Endothelial cell (in vitro differentiated cells): Measurements from ENCODE around the gene EID3. TPM values are rescaled to one million over a fixed set of nuclear protein-coding genes. Genes with fewer than 3 reads are reported as not detected.
A peak's percentile ranks its signal among the peaks of the same experiment; 100 is the strongest.
"Not testable (repeated sequence)": the region's sequence is repeated elsewhere in the genome, so short reads cannot be mapped to it uniquely, and the experiment has no call there.

ENCODE experiments used
- DNase-seq: peaks from one replicate; pipeline ENCODE4 v3.0.0; 2021; ENCODE audit warnings: low spot score
- H3K27ac Mint-ChIP-seq: one replicate; pipeline ENCODE4 v1.8.0; 2021; ENCODE audit warnings: mixed read lengths, inconsistent platforms; ENCODE audit not compliant: unreplicated experiment
- H3K27me3 Mint-ChIP-seq: one replicate; pipeline ENCODE4 v1.8.0; 2021; ENCODE audit warnings: mild to moderate bottlenecking, moderate library complexity, mixed read lengths, inconsistent platforms; ENCODE audit not compliant: unreplicated experiment
- H3K36me3 Mint-ChIP-seq: one replicate; pipeline ENCODE4 v1.8.0; 2021; ENCODE audit warnings: mild to moderate bottlenecking, low read depth, mixed read lengths, inconsistent platforms; ENCODE audit not compliant: unreplicated experiment
- H3K4me1 Mint-ChIP-seq: one replicate; pipeline ENCODE4 v1.8.0; 2021; ENCODE audit warnings: mild to moderate bottlenecking, mixed read lengths, inconsistent platforms; ENCODE audit not compliant: unreplicated experiment
- H3K4me3 Mint-ChIP-seq: one replicate; pipeline ENCODE4 v1.8.0; 2021; ENCODE audit warnings: mild to moderate bottlenecking, mixed read lengths, inconsistent platforms; ENCODE audit not compliant: unreplicated experiment
- H3K9me3 Mint-ChIP-seq: one replicate; pipeline ENCODE4 v1.8.0; 2021; ENCODE audit warnings: mixed read lengths, inconsistent platforms; ENCODE audit not compliant: unreplicated experiment
- CTCF ChIP-seq: fragments of 200-600 bp; sonication (generic); IDR thresholded peaks from one replicate; pipeline ENCODE4 v1.5.0; 2021; ENCODE audit warnings: antibody characterized with exemption; ENCODE audit not compliant: unreplicated experiment
- total RNA-seq: library from RNA; stranded (reverse); fragmentation: NEBNext Ultra II Directional; extraction: Animal tissue kit (Norgen Biotek cat#: 25700); gene quantifications from one replicate; pipeline ENCODE4 v1.2.1, GENCODE V29; 2021; ENCODE audit not compliant: unreplicated experiment

EID3 gene
- total RNA-seq, 1 donor from 2014 or later, result 2.2 TPM

GRCh38 chr12:104292872-104293794 lies 10.4 kb upstream of the EID3 start:
- Mint-ChIP-seq H3K36me3 (peaks cover 22% of the 10 kb centered on the region), H3K9me3 (no peaks in the 10 kb centered on the region), H3K27me3 (peaks cover 2% of the 10 kb centered on the region), H3K4me3 (peak overlapping the region; percentile 49), H3K27ac (peak overlapping the region; percentile 10), H3K4me1 (peaks cover 17% of the 10 kb centered on the region)
- TF ChIP-seq CTCF, result no peak
- DNase-seq, result no peak

GRCh38 chr12:104294158-104294859 lies 9.2 kb upstream of the EID3 start:
- peaks cover 22% of the 10 kb centered on the region for H3K36me3 Mint-ChIP-seq
- peak; percentile 65 for DNase-seq

GRCh38 chr12:104294927-104295668 lies 8.4 kb upstream of the EID3 start:
- Mint-ChIP-seq H3K27ac (peak overlapping the region; percentile 28), H3K36me3 (peaks cover 25% of the 10 kb centered on the region)

More at GRCh38 chr12:104294158-104294859, 9.2 kb upstream of the EID3 start:
- H3K27ac Mint-ChIP-seq, result peak overlapping the region; percentile 24
- peaks cover 13% of the 10 kb centered on the region for H3K4me1 Mint-ChIP-seq
- not testable (repeated sequence) for H3K27me3 Mint-ChIP-seq, H3K9me3 Mint-ChIP-seq, H3K4me3 Mint-ChIP-seq

GRCh38 chr12:104295954-104296353 lies 7.6 kb upstream of the EID3 start:
- H3K4me3 Mint-ChIP-seq, result no peak overlapping the region
- peaks cover 28% of the 10 kb centered on the region for H3K36me3 Mint-ChIP-seq
- TF ChIP-seq CTCF, result no peak
- no peaks in the 10 kb centered on the region for H3K9me3 Mint-ChIP-seq
- H3K4me1 Mint-ChIP-seq, result peaks cover 19% of the 10 kb centered on the region
- no peak overlapping the region for H3K27ac Mint-ChIP-seq
- DNase-seq, result no peak
- H3K27me3 Mint-ChIP-seq, result peaks cover 2% of the 10 kb centered on the region

More at GRCh38 chr12:104294927-104295668, 8.4 kb upstream of the EID3 start:
- H3K4me1 Mint-ChIP-seq, result peaks cover 16% of the 10 kb centered on the region
- H3K9me3 Mint-ChIP-seq, result no peaks in the 10 kb centered on the region
- no peak overlapping the region for H3K4me3 Mint-ChIP-seq
- no peak for TF ChIP-seq CTCF
- no peak for DNase-seq
- peaks cover 2% of the 10 kb centered on the region for H3K27me3 Mint-ChIP-seq

- Mint-ChIP-seq H3K9me3 (no peaks in the 10 kb centered on the region), H3K4me1 (peaks cover 19% of the 10 kb centered on the region), H3K27ac (no peak overlapping the region), H3K36me3 (peaks cover 30% of the 10 kb centered on the region), H3K27me3 (peaks cover 2% of the 10 kb centered on the region), H3K4me3 (peak overlapping the region; percentile 22)
- TF ChIP-seq CTCF, result no peak
- DNase-seq, result no peak
Measured at GRCh38 chr12:104296718-104297117, 6.8 kb upstream of the EID3 start.
